HEK293 (cell line): ENCODE results near the gene PPP6R1.

Source experiments
- CTCF ChIA-PET: fragments of 350-600 bp; formaldehyde crosslinking; extraction: SDS; loops from one replicate; lab custom pipeline; 2021; ENCODE audit warnings: antibody characterized with exemption; lab: Yijun Ruan, JAX
- POLR2A ChIA-PET: fragments of 300-600 bp; formaldehyde crosslinking; extraction: SDS; loops from one replicate; lab custom pipeline; 2020; ENCODE audit warnings: antibody characterized with exemption, inconsistent platforms; lab: Yijun Ruan, JAX
- H3K27ac ChIP-seq: fragments of 200-500 bp; sonication (Bioruptor generic); 2 replicates; pipeline ENCODE4 v1.5.1; 2014; ENCODE audit warnings: low read depth, low read length, control low read depth, inconsistent platforms; ENCODE audit errors: extremely low read depth
- H3K36me3 ChIP-seq, 2 experiments: fragments of 200-500 bp in 1 of 2; sonication (Bioruptor generic) in 1 of 2; 1 replicate in 1 of 2; 2 replicates in 1 of 2; pipeline ENCODE4 v1.5.1; 2014 to 2017; ENCODE audit warnings: inconsistent platforms in 2 of 2, low read length in 2 of 2; ENCODE audit not compliant: control insufficient read depth in 2 of 2, insufficient read depth in 1 of 2
- H3K4me1 ChIP-seq: fragments of 200-500 bp; sonication (Bioruptor generic); 2 replicates; pipeline ENCODE4 v1.5.1; 2014; ENCODE audit warnings: mild to moderate bottlenecking, low read length, inconsistent platforms; ENCODE audit not compliant: control insufficient read depth, insufficient read depth
- H3K4me3 ChIP-seq: 2 replicates; pipeline ENCODE4 v1.5.1; 2011; ENCODE audit warnings: low read depth, mild to moderate bottlenecking, control low read depth, low read length, moderate library complexity
- H3K9me3 ChIP-seq: fragments of 200-500 bp; sonication (Bioruptor generic); 2 replicates; pipeline ENCODE4 v1.5.1; 2014; ENCODE audit warnings: low read depth, low read length, inconsistent platforms; ENCODE audit not compliant: control insufficient read depth, insufficient read depth
- GLI2 ChIP-seq: fragments of 450-650 bp; formaldehyde crosslinking; IDR thresholded peaks from 2 replicates; pipeline ENCODE4; 2017; ENCODE audit warnings: missing biosample characterization, missing genetic modification characterization, low read depth, borderline replicate concordance
- KLF16 ChIP-seq: fragments of 450-650 bp; formaldehyde crosslinking; IDR thresholded peaks from 2 replicates; pipeline ENCODE4 v1.5.1; 2017; ENCODE audit warnings: missing biosample characterization, missing genetic modification characterization
- OSR2 ChIP-seq: fragments of 450-650 bp; formaldehyde crosslinking; IDR thresholded peaks from 2 replicates; pipeline ENCODE4 v1.5.1; 2016; ENCODE audit warnings: missing biosample characterization, missing genetic modification characterization
- PRDM1 ChIP-seq: fragments of 450-650 bp; formaldehyde crosslinking; IDR thresholded peaks from 2 replicates; pipeline ENCODE4; 2016; ENCODE audit warnings: missing biosample characterization, missing genetic modification characterization
- RBAK ChIP-seq: fragments of 450-650 bp; formaldehyde crosslinking; IDR thresholded peaks from 2 replicates; pipeline ENCODE4 v1.5.1; 2016; ENCODE audit warnings: missing biosample characterization, missing genetic modification characterization
- ZBTB1 ChIP-seq: fragments of 450-650 bp; formaldehyde crosslinking; IDR thresholded peaks from 2 replicates; pipeline ENCODE4 v1.5.1; 2016; ENCODE audit warnings: missing biosample characterization, missing genetic modification characterization
- ZBTB20 ChIP-seq: fragments of 450-650 bp; formaldehyde crosslinking; IDR thresholded peaks from 2 replicates; pipeline ENCODE4 v1.5.1; 2016; ENCODE audit warnings: missing biosample characterization, missing genetic modification characterization
- ZBTB26 ChIP-seq: fragments of 450-650 bp; formaldehyde crosslinking; optimal IDR thresholded peaks from 2 replicates; pipeline ENCODE3; 2016; ENCODE audit warnings: missing biosample characterization, mild to moderate bottlenecking, missing genetic modification characterization
- ZBTB49 ChIP-seq: fragments of 450-650 bp; formaldehyde crosslinking; IDR thresholded peaks from 2 replicates; pipeline ENCODE4 v1.5.1; 2016; ENCODE audit warnings: missing biosample characterization, missing genetic modification characterization, low read depth
- ZFP37 ChIP-seq: fragments of 450-650 bp; formaldehyde crosslinking; IDR thresholded peaks from 2 replicates; pipeline ENCODE4 v1.5.1; 2016; ENCODE audit warnings: missing biosample characterization, missing genetic modification characterization
- ZNF121 ChIP-seq: fragments of 450-650 bp; formaldehyde crosslinking; IDR thresholded peaks from 2 replicates; pipeline ENCODE4 v1.5.1; 2016; ENCODE audit warnings: missing biosample characterization, missing genetic modification characterization
- ZNF146 ChIP-seq: fragments of 450-650 bp; formaldehyde crosslinking; IDR thresholded peaks from 2 replicates; pipeline ENCODE4 v1.5.1; 2016; ENCODE audit warnings: missing biosample characterization, missing genetic modification characterization
- ZNF174 ChIP-seq: fragments of 450-650 bp; formaldehyde crosslinking; IDR thresholded peaks from 2 replicates; pipeline ENCODE4 v1.5.0; 2017; ENCODE audit warnings: missing biosample characterization, mild to moderate bottlenecking, missing genetic modification characterization
- ZNF302 ChIP-seq: fragments of 450-650 bp; formaldehyde crosslinking; IDR thresholded peaks from 2 replicates; pipeline ENCODE4 v1.5.1; 2016; ENCODE audit warnings: missing biosample characterization, missing genetic modification characterization, low read depth
- ZNF311 ChIP-seq: fragments of 450-650 bp; formaldehyde crosslinking; IDR thresholded peaks from 2 replicates; pipeline ENCODE4 v1.5.1; 2017; ENCODE audit warnings: missing biosample characterization, missing genetic modification characterization, borderline replicate concordance
- ZNF391 ChIP-seq: fragments of 450-650 bp; formaldehyde crosslinking; IDR thresholded peaks from 2 replicates; pipeline ENCODE4 v1.5.1; 2016; ENCODE audit warnings: low read depth, missing biosample characterization, missing genetic modification characterization, borderline replicate concordance
- ZNF701 ChIP-seq: fragments of 450-650 bp; formaldehyde crosslinking; IDR thresholded peaks from 2 replicates; pipeline ENCODE4 v1.5.1; 2016; ENCODE audit warnings: missing biosample characterization, missing genetic modification characterization
- TF ChIP-seq, protein P1 (sequence below): fragments of 450-650 bp; formaldehyde crosslinking; IDR thresholded peaks from 2 replicates; pipeline ENCODE4 v1.5.1; 2017; ENCODE audit warnings: missing biosample characterization, missing genetic modification characterization

The PPP6R1 gene

GRCh38 chr19:55304980-55305379 lies 46.2 kb upstream of the PPP6R1 start:
- TF ChIP-seq ZNF701 (tag by site-specific recombination): no peak
- no peak for TF ChIP-seq ZNF121 (tag by site-specific recombination)
- no peak for TF ChIP-seq ZBTB26 (tag by site-specific recombination)
- no peak for TF ChIP-seq PRDM1 (tag by site-specific recombination)
- TF ChIP-seq ZNF146 (tag by site-specific recombination): no peak
- TF ChIP-seq KLF16 (tag by site-specific recombination): no peak
- TF ChIP-seq ZNF311 (tag by site-specific recombination): no peak
- TF ChIP-seq ZNF391 (tag by site-specific recombination): no peak
- TF ChIP-seq, protein P1, sequence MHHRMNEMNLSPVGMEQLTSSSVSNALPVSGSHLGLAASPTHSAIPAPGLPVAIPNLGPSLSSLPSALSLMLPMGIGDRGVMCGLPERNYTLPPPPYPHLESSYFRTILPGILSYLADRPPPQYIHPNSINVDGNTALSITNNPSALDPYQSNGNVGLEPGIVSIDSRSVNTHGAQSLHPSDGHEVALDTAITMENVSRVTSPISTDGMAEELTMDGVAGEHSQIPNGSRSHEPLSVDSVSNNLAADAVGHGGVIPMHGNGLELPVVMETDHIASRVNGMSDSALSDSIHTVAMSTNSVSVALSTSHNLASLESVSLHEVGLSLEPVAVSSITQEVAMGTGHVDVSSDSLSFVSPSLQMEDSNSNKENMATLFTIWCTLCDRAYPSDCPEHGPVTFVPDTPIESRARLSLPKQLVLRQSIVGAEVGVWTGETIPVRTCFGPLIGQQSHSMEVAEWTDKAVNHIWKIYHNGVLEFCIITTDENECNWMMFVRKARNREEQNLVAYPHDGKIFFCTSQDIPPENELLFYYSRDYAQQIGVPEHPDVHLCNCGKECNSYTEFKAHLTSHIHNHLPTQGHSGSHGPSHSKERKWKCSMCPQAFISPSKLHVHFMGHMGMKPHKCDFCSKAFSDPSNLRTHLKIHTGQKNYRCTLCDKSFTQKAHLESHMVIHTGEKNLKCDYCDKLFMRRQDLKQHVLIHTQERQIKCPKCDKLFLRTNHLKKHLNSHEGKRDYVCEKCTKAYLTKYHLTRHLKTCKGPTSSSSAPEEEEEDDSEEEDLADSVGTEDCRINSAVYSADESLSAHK (tag by site-specific recombination): no peak
- TF ChIP-seq ZBTB49: no peak
- no peak for TF ChIP-seq ZNF174
- no peak for TF ChIP-seq ZBTB20 (tag by site-specific recombination)
- TF ChIP-seq ZBTB1 (tag by site-specific recombination): no peak
- TF ChIP-seq GLI2 (tag by site-specific recombination): no peak
- TF ChIP-seq ZNF302: no peak
- no peak for TF ChIP-seq OSR2 (tag by site-specific recombination)
- TF ChIP-seq ZFP37: no peak
- CTCF ChIA-PET: no interaction called here
- peaks cover 17 to 66% of the 10 kb centered on the region in 2 experiments for H3K36me3 ChIP-seq
- no peak overlapping the region for H3K4me3 ChIP-seq
- no peaks in the 10 kb centered on the region for H3K9me3 ChIP-seq
- no peak overlapping the region for H3K27ac ChIP-seq
- POLR2A ChIA-PET: interaction anchor here (0.6 kb wide), 1 partner anchor 268 kb away, joined by 9 read pairs; no protein-coding TSS in a partner anchor
- H3K4me1 ChIP-seq: peaks cover 3% of the 10 kb centered on the region; the same call in 1 of the 2 replicates

DNA sequence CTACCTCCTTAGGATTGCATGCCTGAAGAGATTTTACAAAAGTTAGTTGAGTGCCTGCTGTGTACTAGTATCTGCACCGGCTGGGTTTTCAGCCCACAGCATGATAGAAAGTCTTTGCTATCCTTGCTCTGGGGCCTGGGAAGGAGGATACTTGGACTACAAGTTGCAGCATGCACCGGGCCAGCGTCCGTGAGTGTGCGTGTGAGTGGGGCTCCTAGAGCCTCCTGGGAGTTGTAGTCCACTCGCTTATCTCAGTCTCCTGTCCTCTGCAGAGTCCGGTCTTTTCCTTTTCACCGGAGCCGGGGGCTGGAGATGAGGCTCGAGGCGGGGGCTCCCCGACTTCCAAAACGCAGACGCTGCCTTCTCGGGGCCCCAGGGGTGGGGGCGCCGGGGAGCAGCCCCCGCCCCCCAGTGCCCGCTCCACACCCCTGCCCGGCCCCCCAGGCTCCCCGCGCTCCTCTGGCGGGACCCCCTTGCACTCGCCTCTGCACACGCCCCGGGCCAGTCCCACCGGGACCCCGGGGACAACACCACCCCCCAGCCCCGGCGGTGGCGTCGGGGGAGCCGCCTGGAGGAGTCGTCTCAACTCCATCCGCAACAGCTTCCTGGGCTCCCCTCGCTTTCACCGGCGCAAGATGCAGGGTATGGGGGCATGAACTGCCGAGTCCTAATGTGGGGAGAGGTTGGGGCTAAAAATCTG lies 45.6 kb upstream of the PPP6R1 start:
- peaks cover 3% of the 10 kb centered on the region; the same call in 1 of the 2 replicates for H3K4me1 ChIP-seq
- ChIA-PET CTCF (interaction anchor here (3.6 to 4.1 kb wide), 2 partner anchors 12 to 80 kb away, joined by 23 to 62 read pairs; partner anchors contain the start of gene TMEM238), POLR2A (interaction anchor here (0.6 to 4.0 kb wide), 3 partner anchors 35 to 268 kb away, joined by 3 to 18 read pairs (median 9); partner anchors contain the start of gene UBE2S)
- H3K27ac ChIP-seq: no peak overlapping the region
- H3K4me3 ChIP-seq: no peak overlapping the region
- no peak for TF ChIP-seq ZNF701 (tag by site-specific recombination)
- no peak for TF ChIP-seq RBAK
- TF ChIP-seq, all 188 proteins: peak for 0
- Histone ChIP-seq H3K36me3 (peaks cover 20 to 66% of the 10 kb centered on the region in 2 experiments), H3K9me3 (no peaks in the 10 kb centered on the region)
